Keratinocyte (primary cell): ENCODE data around the gene NCAM2. TPM values are rescaled to one million over a fixed set of nuclear protein-coding genes. Genes with fewer than 3 reads are reported as not detected.

Experiments
- DNase-seq: peaks from one replicate; pipeline ENCODE4 v3.0.0-alpha.2; 2011; ENCODE audit warnings: low read depth, missing footprints, low spot score
- FAIRE-seq: peaks from 2 replicates; lab custom pipeline; 2011; peaks lifted over from hg19 to GRCh38; lab: Jason Lieb, UNC
- H2AFZ ChIP-seq: 2 replicates; pipeline ENCODE4 v1.6.0; 2012; ENCODE audit warnings: low read length, control low read depth, inconsistent platforms; ENCODE audit not compliant: control insufficient read depth
- H3K27ac ChIP-seq: 2 replicates; pipeline ENCODE4 v1.5.1; 2011; ENCODE audit warnings: low read length; ENCODE audit not compliant: control insufficient read depth, insufficient read depth
- H3K27me3 ChIP-seq: 3 replicates; pipeline ENCODE4 v1.6.0; 2011; ENCODE audit warnings: low read length; ENCODE audit not compliant: control insufficient read depth, insufficient read depth; ENCODE audit errors: extremely low read depth
- H3K36me3 ChIP-seq, 2 experiments: 2 replicates in 1 of 2; 3 replicates in 1 of 2; pipeline ENCODE4 v1.5.1; 2011; ENCODE audit warnings: low read length in 2 of 2, mild to moderate bottlenecking in 1 of 2; ENCODE audit not compliant: control insufficient read depth in 2 of 2, insufficient read depth in 2 of 2; ENCODE audit errors: extremely low read depth in 1 of 2
- H3K4me1 ChIP-seq: 3 replicates; pipeline ENCODE4 v1.5.1; 2011; ENCODE audit warnings: low read length; ENCODE audit not compliant: control insufficient read depth, insufficient read depth; ENCODE audit errors: extremely low read depth
- H3K4me2 ChIP-seq: 3 replicates; pipeline ENCODE4 v1.6.0; 2011; ENCODE audit warnings: low read depth, low read length; ENCODE audit not compliant: control insufficient read depth, insufficient read depth; ENCODE audit errors: extremely low read depth
- H3K4me3 ChIP-seq, 3 experiments: fragments of 200-600 bp in 1 of 3; sonication (generic) in 1 of 3; 2 replicates in 2 of 3; 3 replicates in 1 of 3; pipeline ENCODE4 v1.5.1; 2011 to 2016; ENCODE audit warnings: low read length in 3 of 3, mild to moderate bottlenecking in 3 of 3, control low read depth in 2 of 3, inconsistent platforms in 1 of 3, low read depth in 1 of 3, mixed read lengths in 1 of 3, mixed run types in 1 of 3, moderate library complexity in 1 of 3; ENCODE audit not compliant: control insufficient read depth in 2 of 3, insufficient read depth in 2 of 3; ENCODE audit errors: extremely low read depth in 1 of 3
- H3K79me2 ChIP-seq: 2 replicates; pipeline ENCODE4 v1.6.0; 2012; ENCODE audit warnings: low read length; ENCODE audit not compliant: control insufficient read depth, insufficient read depth
- H3K9ac ChIP-seq: 3 replicates; pipeline ENCODE4 v1.6.0; 2011; ENCODE audit warnings: low read length; ENCODE audit not compliant: control insufficient read depth, insufficient read depth; ENCODE audit errors: extremely low read depth
- H3K9me1 ChIP-seq: 3 replicates; pipeline ENCODE4 v1.6.0; 2011; ENCODE audit warnings: low read length; ENCODE audit not compliant: control insufficient read depth, insufficient read depth; ENCODE audit errors: extremely low read depth
- H3K9me3 ChIP-seq: 2 replicates; pipeline ENCODE4 v1.5.1; 2012; ENCODE audit warnings: low read depth, low read length; ENCODE audit not compliant: control insufficient read depth
- H4K20me1 ChIP-seq: 3 replicates; pipeline ENCODE4 v1.6.0; 2011; ENCODE audit warnings: low read length; ENCODE audit not compliant: control insufficient read depth, insufficient read depth; ENCODE audit errors: extremely low read depth
- EZH2 ChIP-seq: IDR thresholded peaks from one replicate; pipeline ENCODE4 v1.6.1; 2012; ENCODE audit warnings: inconsistent platforms, mild to moderate bottlenecking, low read length, moderate library complexity
- dilution Hi-C: fragments of 300-500 bp; cut with MboI; formaldehyde crosslinking; loops from one replicate; pipeline ENCODE4 v1.7.0; 2020; ENCODE audit warnings: low sequenced_read_pairs; ENCODE audit not compliant: extremely low pct_ligation_motif_present
- polyA plus RNA-seq, 5 experiments: library from polyadenylated mRNA; depleted of rRNA in 3 of 5; stranded (reverse) in 3 of 5; stranded (forward) in 1 of 5; unstranded in 1 of 5; fragments of >200 nt; gene quantifications; 1 replicate in 1 of 5; 2 replicates in 3 of 5; 3 replicates in 1 of 5; pipeline versions ENCODE4 v1.2.1 to v1.2.3, GENCODE V29; 2011 to 2012; ENCODE audit warnings: missing spikeins in 2 of 5, low read depth in 1 of 5, low replicate concordance in 1 of 5
- TF ChIP-seq, protein P1 (sequence below), 3 experiments: IDR thresholded peaks in 1 of 3; conservative IDR thresholded peaks in 1 of 3; optimal IDR thresholded peaks in 1 of 3; 2 replicates in 2 of 3; 3 replicates in 1 of 3; pipeline versions ENCODE3 to v1.5.1; 2011; ENCODE audit warnings: low read length in 3 of 3, mild to moderate bottlenecking in 3 of 3, moderate library complexity in 2 of 3, control low read depth in 1 of 3, inconsistent platforms in 1 of 3; ENCODE audit not compliant: insufficient read depth in 2 of 3; ENCODE audit errors: extremely low read depth in 1 of 3

NCAM2 gene
- polyA plus RNA-seq, 1 donor (not counting 4 experiments of a cell fraction or from before 2014, with no cell fraction given) = 0.16 TPM

- Histone ChIP-seq H3K27me3 (no peaks in the 10 kb centered on the region), H2AFZ (no peak overlapping the region), H3K27ac (no peak overlapping the region), H3K79me2 (no peaks in the 10 kb centered on the region), H3K9me3 (no peaks in the 10 kb centered on the region), H3K36me3 (no peaks in the 10 kb centered on the region), H3K4me2 (no peak overlapping the region), H3K4me1 (no peaks in the 10 kb centered on the region), H3K9me1 (no peaks in the 10 kb centered on the region), H3K9ac (no peak overlapping the region), H4K20me1 (no peaks in the 10 kb centered on the region), H3K4me3 (no peak overlapping the region)
- DNase-seq (no peak), FAIRE-seq (no peak)
- no peak for TF ChIP-seq EZH2
- TF ChIP-seq, protein P1, sequence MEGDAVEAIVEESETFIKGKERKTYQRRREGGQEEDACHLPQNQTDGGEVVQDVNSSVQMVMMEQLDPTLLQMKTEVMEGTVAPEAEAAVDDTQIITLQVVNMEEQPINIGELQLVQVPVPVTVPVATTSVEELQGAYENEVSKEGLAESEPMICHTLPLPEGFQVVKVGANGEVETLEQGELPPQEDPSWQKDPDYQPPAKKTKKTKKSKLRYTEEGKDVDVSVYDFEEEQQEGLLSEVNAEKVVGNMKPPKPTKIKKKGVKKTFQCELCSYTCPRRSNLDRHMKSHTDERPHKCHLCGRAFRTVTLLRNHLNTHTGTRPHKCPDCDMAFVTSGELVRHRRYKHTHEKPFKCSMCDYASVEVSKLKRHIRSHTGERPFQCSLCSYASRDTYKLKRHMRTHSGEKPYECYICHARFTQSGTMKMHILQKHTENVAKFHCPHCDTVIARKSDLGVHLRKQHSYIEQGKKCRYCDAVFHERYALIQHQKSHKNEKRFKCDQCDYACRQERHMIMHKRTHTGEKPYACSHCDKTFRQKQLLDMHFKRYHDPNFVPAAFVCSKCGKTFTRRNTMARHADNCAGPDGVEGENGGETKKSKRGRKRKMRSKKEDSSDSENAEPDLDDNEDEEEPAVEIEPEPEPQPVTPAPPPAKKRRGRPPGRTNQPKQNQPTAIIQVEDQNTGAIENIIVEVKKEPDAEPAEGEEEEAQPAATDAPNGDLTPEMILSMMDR (optimal IDR thresholded peaks at IDR 0.05 in 1 of 3, IDR thresholded peaks at IDR 0.05 in 1 of 3, conservative IDR thresholded peaks at IDR 0.05 in 1 of 3; ENCODE audit: extremely low read depth in 1 of 3, insufficient read depth in 2 of 3, low read length in 3 of 3) = no peak
- dilution Hi-C loops = no loop called here
Measured at GRCh38 chr21:21109736-21110135, 111.5 kb downstream of the NCAM2 start.

- FAIRE-seq (no peak), DNase-seq (no peak)
- H2AFZ ChIP-seq = no peak overlapping the region
- no peaks in the 10 kb centered on the region for H3K4me1 ChIP-seq
- dilution Hi-C loops = no loop called here
- H3K9me1 ChIP-seq = no peaks in the 10 kb centered on the region
- H3K9ac ChIP-seq = no peak overlapping the region
- TF ChIP-seq, protein P1 (optimal IDR thresholded peaks at IDR 0.05 in 1 of 3, IDR thresholded peaks at IDR 0.05 in 1 of 3, conservative IDR thresholded peaks at IDR 0.05 in 1 of 3; ENCODE audit: extremely low read depth in 1 of 3, insufficient read depth in 2 of 3, low read length in 3 of 3) = no peak
- TF ChIP-seq EZH2 = no peak
- H3K9me3 ChIP-seq = no peaks in the 10 kb centered on the region
- no peaks in the 10 kb centered on the region for H4K20me1 ChIP-seq
- H3K27ac ChIP-seq = no peak overlapping the region
- H3K4me3 ChIP-seq = no peak overlapping the region
- H3K36me3 ChIP-seq = no peaks in the 10 kb centered on the region
- no peaks in the 10 kb centered on the region for H3K27me3 ChIP-seq
- no peaks in the 10 kb centered on the region for H3K79me2 ChIP-seq
- H3K4me2 ChIP-seq = no peak overlapping the region
Measured at GRCh38 chr21:21111309-21111920, 113.2 kb downstream of the NCAM2 start.
